ENCODE measurements around the gene OR4C45. TPM values are rescaled to one million over a fixed set of nuclear protein-coding genes. Genes with fewer than 3 reads are reported as not detected.
"Not testable (repeated sequence)": the region's sequence is repeated elsewhere in the genome, so short reads cannot be mapped to it uniquely, and the experiment has no call there.

The OR4C45 gene
- total RNA-seq, 2 experiments from 2014 or later: not detected

DNA sequence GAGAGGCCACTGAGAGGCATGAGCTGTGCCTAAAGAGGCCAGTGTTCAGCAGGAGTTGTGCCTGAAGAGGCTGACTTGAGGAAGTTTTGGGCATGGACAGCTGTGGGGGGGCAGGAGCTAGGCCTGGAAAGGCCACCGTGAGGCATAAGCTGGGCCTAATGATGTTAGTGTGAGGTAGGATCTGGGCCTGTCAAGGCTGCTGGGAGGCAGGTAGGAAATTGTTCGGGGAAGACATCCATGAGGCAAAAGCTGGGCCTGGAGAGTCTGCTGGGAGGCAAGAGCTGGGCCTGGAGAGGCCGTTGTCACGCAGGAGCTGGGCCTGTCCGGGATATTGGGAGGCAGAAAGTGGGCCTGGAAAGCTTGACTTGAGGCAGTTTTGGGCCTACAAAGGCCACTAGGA, 44.9 kb downstream of the OR4C45 start:
- peaks cover 15% of the 10 kb centered on the region for H3K9me3 Mint-ChIP-seq
- POLR2A ChIA-PET: no interaction called here
- DNase-seq: no peak
- H3K4me3 Mint-ChIP-seq: no peak overlapping the region
- ATAC-seq (ENCODE audit: low read depth): no peak
- no peaks in the 10 kb centered on the region for H3K27me3 Mint-ChIP-seq
- H3K36me3 Mint-ChIP-seq: no peaks in the 10 kb centered on the region
- H3K27ac Mint-ChIP-seq: no peak overlapping the region
- no peaks in the 10 kb centered on the region for H3K4me1 Mint-ChIP-seq

DNA sequence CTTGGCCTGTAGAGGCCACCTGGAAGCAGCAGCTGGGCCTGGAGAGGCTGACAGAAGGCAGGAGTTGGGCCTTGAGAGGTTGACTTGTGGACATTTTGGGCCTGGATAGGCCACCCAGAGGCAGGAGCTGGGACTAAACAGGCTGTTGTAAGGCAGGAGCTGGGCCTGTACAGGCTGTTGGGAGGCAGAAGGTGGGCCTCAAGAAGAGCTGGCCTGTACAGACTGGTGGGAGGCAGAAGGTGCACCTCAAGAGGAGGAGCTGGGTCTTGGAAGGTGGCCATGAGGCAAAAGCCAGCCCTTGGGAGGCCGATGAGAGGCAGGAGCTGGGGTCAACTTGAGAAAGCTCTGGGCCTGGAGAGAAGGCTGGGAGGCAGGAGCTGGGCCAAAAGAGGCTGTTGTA, 45.3 kb downstream of the OR4C45 start:
- Mint-ChIP-seq H3K27ac (no peak overlapping the region), H3K4me1 (no peaks in the 10 kb centered on the region), H3K36me3 (no peaks in the 10 kb centered on the region), H3K9me3 (peaks cover 15% of the 10 kb centered on the region), H3K27me3 (no peaks in the 10 kb centered on the region), H3K4me3 (no peak overlapping the region)
- DNase-seq: no peak
- ATAC-seq (ENCODE audit: low read depth): no peak
- POLR2A ChIA-PET: no interaction called here

DNA sequence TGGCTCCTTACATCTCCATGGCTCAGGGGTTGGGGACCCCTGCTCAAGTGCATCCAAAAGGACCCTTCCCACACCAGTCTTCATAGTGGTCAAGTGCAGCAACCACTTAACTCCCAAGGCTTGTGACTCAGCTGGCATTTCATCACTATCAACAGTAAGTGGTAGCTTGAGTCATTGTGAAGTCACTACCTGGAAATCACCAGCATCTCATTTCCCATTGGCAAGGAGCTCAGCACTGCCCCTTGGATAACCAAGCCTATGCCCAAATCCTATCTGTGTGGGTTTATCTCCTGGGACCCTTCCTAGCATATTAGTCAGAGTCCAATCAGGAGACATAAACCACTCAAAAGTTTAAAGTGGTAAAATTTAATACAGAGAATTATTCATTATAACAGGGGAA, 46.3 kb downstream of the OR4C45 start:
- H3K27ac Mint-ChIP-seq; POLR2A ChIA-PET; H3K4me1 Mint-ChIP-seq; H3K36me3 Mint-ChIP-seq; ATAC-seq (ENCODE audit: low read depth); H3K27me3 Mint-ChIP-seq; H3K4me3 Mint-ChIP-seq; DNase-seq: not testable (repeated sequence)
- peaks cover 15% of the 10 kb centered on the region for H3K9me3 Mint-ChIP-seq

DNA sequence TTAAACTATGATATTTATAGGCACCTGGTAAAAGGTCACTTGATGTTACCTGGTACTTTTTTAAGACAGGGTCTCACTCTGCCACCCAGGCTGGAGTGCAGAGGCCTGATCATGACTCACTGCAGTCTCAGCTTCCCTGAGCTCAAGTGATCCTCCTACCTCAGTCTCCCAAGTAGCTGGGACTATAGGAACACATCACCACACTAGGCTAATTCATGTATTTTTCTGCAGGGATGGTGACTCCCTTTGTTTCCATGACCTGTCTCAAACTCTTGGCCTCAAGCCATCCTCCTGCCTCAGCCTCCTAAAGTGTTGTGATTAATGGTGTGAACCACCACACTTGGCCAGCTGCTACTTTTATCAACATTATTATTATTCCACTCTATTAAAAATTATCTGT, 47.6 kb downstream of the OR4C45 start:
- no peaks in the 10 kb centered on the region for H3K4me1 Mint-ChIP-seq
- POLR2A ChIA-PET: no interaction called here
- no peaks in the 10 kb centered on the region for H3K36me3 Mint-ChIP-seq
- DNase-seq (no peak), ATAC-seq (ENCODE audit: low read depth) (no peak)
- no peaks in the 10 kb centered on the region for H3K27me3 Mint-ChIP-seq
- H3K4me3 Mint-ChIP-seq: no peak overlapping the region
- no peak overlapping the region for H3K27ac Mint-ChIP-seq
- peaks cover 16% of the 10 kb centered on the region for H3K9me3 Mint-ChIP-seq

Other genes with a start within 250 kb of the OR4C45 start
- gene OR4C13, start 80.5 kb upstream of the OR4C45 start, total RNA-seq: not detected
- gene OR4C12, start 50.3 kb upstream of the OR4C45 start, total RNA-seq: not detected

All from activated naive CD8-positive, alpha-beta T cell treated with anti-CD3 and anti-CD28 coated beads, Interleukin-2, amount 10 ng/mL, durations not matched to agents 7 days and 5 days (primary cell).